ENCODE measurements around the gene SZT2. TPM values are rescaled to one million over a fixed set of nuclear protein-coding genes. Genes with fewer than 3 reads are reported as not detected.

SZT2 gene
- total RNA-seq, 1 experiment from 2014 or later: 7.0 TPM

DNA sequence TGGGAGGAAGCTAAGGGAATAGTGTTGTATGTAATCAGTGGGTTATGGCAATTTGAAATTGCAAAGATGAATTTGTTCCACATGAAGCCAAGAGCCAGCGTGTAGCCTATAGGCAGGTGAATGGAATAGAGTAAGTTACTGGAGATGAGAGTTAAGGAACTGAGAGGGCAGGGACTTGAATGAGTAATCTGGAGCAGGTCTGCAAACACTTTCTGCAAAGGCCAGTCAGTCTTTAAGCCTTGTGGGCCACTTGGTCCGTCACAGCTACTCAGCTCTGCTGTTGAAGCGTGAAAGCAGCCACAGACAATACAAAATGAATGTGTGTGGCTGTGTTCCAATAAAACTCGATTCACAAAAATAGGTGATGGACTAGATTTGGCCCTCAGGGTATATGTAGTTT lies 29.2 kb downstream of the SZT2 start:
- no peak for DNase-seq (ENCODE audit: low spot score)
- in situ Hi-C loops (cut with HindIII; ENCODE audit: low sequenced_read_pairs): no loop called here

DNA sequence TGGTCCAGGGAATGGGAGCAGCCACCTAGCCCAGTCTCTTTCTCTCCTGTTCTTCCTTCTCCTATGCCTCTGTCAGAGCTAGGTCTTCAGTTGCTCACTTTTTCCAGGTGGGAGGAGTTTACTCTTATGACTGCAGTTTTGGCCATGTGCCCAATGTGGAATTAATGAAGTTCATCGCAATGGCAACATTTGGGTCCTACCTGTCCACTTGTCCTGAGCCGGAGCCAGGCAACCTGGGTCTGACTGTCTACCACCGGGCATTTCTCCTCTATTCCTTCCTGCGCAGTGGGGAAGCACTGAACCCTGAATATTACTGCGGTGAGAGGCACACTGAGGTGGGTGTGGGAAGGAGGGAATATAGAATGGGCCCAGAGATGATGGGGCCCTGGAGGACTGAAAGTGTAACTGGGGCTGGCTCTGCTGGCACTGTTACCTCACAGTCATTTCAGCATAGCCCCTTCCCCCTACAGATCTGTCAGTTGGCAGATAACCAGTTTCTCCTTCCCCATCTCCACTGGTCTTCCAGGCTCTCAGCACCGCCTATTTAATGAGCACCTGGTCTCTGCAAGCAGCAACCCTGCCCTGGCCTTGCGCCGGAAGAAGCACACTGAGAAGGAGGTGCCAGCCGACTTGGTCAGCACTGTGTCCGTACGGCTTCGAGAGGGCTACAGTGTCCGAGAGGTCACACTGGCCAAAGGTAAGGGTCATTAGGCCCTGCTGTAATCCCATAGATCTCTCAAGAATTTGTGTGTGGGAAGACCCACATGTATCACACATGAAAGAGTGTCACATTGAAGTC lies 30.1 kb downstream of the SZT2 start:
- in situ Hi-C loops (cut with HindIII; ENCODE audit: low sequenced_read_pairs): no loop called here
- no peak for DNase-seq (ENCODE audit: low spot score)

DNA sequence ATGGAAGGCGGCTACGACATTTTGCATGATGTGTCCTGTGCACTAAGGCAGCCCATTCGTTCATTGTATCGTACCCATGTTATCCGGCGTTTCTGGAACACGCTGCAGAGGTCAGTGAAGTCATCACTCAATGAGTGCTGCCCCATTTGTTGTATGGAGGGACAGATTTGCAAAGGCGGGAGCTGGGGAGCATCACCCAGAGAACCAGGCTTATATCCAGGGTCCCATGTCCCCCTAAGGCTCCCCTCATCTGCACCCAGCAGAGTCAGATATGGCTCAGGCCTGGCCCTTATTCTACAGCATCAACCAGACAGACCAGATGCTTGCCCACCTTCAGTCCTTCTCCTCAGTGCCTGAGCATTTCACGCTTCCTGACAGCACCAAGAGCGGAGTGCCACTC lies 31.2 kb downstream of the SZT2 start:
- no peak for DNase-seq (ENCODE audit: low spot score)
- in situ Hi-C loops (cut with HindIII; ENCODE audit: low sequenced_read_pairs): no loop called here

DNA sequence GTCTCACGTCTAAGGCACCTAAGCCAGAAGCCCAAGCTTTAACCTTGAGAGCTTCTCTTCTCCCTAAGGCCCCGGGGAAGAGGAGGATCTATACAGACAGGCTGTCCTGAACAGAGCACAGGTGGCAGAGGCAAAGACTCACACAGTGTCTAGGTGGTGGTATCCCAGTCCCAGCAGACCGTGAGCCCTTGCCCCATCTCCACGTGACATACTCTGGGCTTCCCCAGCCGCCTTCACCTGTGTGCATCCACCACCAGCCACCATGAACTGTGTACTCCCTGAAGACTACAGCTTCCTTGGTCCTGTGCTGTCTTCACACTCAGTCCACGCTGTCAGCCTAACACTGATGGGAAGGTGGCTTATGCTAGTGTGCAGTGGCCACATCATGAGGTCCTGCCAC lies 31.7 kb downstream of the SZT2 start:
- no peak for DNase-seq (ENCODE audit: low spot score)
- in situ Hi-C loops (cut with HindIII; ENCODE audit: low sequenced_read_pairs): no loop called here

DNA sequence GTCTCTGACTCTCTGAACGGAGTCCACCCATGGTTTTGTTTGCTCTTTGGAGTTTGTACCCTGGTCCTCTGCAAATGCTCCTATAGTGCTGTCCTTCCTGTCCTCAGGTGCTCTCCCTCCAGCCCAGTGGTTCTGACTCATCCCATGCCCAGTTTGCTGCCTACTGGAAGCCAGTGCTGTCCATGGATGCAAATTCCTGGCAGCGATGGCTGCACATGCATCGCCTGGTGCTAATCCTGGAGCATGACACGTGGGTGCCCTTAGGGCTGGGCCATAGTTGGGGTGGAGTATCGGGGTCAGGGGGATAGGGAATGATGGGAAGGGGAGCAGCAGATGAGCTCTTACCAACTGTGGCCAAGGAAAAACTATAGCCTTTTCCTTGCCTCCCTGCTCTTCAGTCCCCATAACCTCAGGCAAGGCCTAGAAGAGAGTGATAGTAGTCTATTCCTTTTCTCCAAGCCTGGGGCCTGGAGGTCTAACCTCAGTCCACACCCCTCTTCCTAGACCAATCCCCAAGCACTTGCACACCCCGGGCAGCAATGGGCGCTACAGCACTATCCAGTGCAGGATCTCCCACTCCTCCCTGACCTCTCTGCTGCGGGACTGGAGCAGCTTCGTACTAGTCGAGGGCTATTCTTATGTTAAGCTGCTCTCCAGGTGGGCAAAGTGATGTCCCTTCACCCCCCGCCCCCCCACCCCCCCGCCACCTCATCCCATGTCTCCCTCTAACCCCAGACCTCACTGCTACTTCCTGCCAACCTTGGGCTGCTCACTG lies 32.5 kb downstream of the SZT2 start:
- no peak for DNase-seq (ENCODE audit: low spot score)
- in situ Hi-C loops (cut with HindIII; ENCODE audit: low sequenced_read_pairs): no loop called here

DNA sequence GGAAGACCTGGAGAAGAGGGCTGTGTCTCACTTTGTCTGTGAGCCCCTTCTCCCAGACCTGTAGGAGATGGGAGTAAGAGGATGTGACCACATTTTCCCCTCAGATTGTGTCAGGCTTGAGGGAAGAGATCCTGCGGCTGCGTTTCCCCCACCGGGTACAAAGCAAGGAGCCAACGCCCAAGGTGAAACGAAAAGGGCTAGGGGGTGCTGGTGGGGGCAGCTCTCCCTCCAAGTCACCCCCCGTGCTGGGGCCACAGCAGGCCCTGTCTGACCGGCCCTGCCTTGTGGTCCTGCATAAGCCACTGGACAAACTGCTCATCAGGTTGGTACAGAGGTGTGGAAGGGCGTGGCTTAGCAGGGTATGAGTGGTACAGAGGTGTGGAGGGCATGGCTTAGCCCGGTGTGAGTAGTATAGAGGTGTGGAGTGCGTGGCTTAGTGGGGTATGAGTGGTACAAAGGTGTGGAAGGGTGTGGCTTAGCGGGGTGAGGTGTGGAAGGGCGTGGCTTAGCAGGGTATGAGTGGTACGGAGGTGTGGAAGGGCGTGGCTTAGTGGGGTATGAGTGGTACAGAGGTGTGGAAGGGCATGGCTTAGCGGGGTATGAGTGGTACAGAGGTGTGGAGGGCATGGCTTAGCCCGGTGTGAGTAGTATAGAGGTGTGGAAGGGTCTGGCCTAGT lies 33.4 kb downstream of the SZT2 start:
- in situ Hi-C loops (cut with HindIII; ENCODE audit: low sequenced_read_pairs): no loop called here

DNA sequence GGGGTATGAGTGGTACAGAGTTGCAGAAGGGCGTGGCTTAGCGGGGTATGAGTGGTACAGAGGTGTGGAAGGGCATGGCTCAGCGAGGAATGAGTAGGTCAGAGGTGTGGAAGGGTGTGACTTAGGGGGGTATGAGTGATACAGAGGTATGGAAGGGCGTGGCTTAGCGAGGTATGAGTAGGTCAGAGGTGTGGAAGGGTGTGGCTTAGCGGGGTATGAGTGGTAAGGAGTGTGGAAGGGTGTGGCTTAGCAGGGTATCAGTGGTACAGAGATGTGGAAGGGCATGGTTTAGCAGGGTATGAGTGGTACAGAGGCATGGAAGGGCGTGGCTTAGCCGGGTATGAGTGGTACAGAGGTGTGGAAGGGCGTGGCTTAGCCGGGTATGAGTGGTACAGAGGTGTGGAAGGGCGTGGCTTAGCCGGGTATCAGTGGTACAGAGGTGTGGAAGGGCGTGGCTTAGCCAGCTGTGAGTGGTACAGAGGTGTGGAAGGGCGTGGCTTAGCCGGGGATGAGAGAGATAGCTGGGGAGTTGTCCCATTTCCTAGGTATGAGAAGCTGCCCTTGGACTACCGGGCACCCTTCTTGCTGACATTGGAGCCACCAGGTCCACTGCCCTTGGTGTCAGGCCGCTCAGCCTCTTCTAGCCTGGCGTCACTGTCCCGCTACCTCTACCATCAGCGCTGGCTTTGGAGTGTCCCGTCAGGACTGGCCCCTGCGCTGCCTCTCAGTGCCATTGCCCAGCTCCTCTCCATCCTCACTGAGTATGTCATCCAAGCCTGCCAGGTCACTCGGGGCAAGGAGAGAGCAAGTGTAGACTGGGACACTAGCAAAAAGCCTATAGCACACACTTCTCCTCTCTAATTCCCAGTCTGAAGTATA lies 34.2 kb downstream of the SZT2 start:
- no peak for DNase-seq (ENCODE audit: low spot score)
- in situ Hi-C loops (cut with HindIII; ENCODE audit: low sequenced_read_pairs): no loop called here

More for the DNA sequence above, 33.4 kb downstream of the SZT2 start:
- no peak for DNase-seq (ENCODE audit: low spot score)

DNA sequence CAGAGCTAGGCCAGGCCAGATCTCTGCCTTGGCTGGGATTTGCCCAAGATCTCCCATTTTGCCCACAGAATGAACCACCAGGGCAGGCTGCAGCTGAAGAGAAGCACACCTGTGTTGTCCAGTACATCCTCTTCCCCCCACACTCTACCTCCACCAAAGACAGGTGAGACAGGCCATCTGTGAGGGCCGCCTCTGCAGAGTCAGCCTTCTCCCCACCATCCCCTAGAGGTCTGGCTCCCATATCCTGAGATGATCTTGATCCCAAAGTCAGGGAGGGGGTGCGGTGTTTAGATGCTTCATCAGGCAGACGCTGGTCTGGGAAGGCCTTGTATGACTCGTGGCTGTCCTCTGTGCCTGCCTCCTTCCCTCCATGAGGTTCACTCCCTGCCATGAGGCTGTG lies 35.3 kb downstream of the SZT2 start:
- DNase-seq (ENCODE audit: low spot score): no peak
- in situ Hi-C loops (cut with HindIII; ENCODE audit: low sequenced_read_pairs): no loop called here

DNA sequence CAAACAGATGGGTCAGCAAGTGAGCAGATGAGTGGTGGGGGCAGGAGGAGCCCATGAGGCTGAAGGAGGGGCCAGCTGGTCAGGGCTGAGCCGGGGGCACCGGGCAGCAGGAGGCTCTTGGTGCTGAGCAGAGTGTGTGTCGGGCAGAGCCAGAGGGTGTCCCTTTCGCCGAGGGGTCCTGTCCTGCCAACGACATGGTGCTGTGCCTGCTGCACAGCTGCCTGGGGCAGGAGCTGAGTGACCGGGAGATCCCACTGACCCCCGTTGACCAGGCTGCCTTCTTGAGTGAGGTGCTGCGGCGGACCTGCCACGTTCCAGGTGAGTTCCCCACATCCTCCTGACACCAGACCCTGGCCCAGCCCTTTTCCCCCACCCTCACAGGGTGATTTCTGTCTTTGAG lies 36.5 kb downstream of the SZT2 start:
- no peak for DNase-seq (ENCODE audit: low spot score)
- in situ Hi-C loops (cut with HindIII; ENCODE audit: low sequenced_read_pairs): no loop called here

DNA sequence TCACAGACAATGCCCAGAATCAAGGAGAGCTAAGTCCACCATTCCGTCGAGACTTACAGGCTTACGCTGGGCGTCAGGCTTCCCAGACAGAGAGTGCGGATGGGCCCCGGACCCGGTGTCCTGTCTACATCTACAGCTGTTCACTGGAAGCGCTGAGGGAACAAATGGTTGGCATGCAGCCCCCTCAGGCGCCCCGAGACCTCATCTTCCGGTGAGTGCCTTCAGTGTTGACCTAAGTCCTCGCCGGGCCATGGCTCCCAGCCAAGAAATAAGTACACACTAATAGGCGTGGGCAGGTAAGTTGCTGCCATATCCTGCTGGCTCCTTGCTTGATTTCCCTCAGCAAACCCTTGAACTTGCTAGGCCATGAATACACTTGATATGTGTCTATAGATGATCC lies 37.8 kb downstream of the SZT2 start:
- in situ Hi-C loops (cut with HindIII; ENCODE audit: low sequenced_read_pairs): no loop called here
- no peak for DNase-seq (ENCODE audit: low spot score)

DNA sequence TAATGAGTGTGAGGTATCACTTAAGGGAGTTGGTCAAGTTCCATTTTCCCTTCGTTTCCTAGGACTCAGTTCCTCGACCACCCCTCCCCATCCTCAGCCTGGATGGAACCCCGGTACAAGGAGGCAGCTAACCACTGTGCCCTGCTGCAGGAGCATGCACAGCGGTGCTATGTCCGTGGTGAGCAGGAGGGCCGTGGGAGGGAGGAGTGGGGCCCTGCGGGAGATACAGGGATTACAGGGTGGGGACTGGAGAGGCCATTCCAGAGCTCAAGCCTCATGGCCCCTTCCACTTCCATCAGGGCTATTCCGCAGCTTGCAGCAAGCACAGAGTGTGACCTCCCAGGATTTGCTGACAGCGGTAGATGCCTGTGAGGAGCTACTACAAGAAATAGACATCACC lies 38.2 kb downstream of the SZT2 start:
- DNase-seq (ENCODE audit: low spot score): no peak
- in situ Hi-C loops (cut with HindIII; ENCODE audit: low sequenced_read_pairs): no loop called here

DNA sequence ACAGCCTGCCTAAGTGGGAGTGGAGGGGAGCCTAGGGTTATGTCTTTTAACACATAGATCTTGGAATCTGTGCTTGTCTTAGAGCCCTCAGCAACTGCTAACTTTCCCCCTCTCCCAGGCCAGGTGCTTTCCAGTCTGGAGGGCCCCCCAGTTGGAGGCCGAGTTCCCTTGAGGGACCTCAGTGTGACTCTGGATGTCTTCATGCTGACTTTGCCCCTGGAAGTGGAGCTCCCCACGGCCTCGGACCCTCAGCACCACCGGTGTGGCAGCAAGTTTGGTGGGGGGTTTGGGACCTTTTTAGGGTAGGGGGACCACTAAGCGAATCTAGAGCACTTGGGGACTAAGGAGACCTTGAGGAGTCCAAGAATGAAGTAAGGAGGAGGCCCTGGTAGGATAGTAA lies 41.1 kb downstream of the SZT2 start:
- DNase-seq (ENCODE audit: low spot score): no peak
- in situ Hi-C loops (cut with HindIII; ENCODE audit: low sequenced_read_pairs): no loop called here

DNA sequence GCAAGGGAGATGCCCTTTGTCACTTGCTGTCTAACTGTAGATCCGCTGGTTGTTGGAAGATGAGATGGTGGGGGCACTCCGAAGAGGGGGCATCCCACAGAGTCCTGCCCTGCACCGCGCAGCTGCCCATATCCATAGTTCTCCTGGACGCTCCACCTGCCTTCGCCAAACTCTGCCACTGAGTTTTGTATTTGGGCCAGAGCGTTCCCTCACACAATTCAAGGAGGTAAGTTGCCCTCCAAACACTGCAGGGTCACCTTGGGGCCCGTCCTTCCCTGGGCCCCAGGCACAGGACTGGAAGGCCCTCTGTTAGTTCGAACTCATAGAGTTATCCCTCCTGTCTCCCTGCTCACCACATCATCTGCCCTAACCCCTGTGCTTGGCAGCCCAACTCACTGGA lies 42.0 kb downstream of the SZT2 start:
- in situ Hi-C loops (cut with HindIII; ENCODE audit: low sequenced_read_pairs): no loop called here
- no peak for DNase-seq (ENCODE audit: low spot score)

DNA sequence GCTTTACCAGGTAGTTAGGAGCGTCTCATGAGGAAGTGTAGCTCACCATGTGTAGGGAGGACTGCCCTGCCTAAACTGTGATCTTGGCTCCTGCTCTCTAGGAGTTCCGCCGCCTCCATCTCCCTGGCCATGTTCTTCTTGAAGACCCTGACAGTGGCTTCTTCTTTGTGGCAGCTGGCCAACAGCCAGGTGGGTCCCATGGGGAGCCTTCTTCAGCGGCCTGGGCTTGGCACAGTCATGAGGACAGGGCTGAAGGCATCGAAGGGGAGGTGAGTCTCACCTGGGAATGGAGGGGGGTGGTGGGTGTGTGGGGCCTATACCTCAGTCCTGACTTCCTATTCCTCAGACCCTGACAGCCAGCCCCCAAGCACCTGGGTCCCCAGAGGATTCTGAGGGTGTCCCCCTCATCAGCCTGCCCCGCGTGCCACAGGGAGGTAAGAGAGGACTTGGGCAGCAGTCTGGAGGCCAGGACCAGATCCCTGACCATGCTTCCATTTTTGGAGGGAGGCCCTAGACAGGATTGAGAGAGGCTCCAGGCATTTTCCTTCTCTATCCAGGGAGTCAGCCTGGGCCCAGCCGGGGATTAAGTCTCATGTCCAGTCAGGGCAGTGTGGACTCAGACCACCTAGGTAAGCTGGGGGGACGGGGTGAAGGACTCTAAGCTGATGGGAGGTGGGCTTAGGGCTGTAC lies 42.6 kb downstream of the SZT2 start:
- no peak for DNase-seq (ENCODE audit: low spot score)
- in situ Hi-C loops (cut with HindIII; ENCODE audit: low sequenced_read_pairs): no loop called here

DNA sequence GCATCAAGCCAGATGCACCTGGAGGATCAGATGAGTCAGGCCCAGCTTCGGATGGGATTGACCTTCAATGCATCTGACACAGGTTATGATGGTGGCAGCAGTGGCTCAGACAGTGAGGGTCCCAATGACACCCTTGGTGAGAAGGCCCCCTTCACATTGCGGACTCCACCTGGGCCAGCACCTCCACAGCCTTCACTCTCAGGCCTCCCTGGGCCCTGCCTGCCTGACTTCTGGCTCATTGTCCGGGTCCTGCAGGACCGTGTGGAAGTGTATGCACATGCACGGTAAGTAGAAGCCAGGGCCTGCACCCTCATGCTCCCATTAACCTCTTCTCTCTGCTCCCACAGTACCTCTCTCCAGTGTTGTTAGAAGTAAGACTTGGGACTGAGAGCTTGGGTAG lies 43.2 kb downstream of the SZT2 start:
- in situ Hi-C loops (cut with HindIII; ENCODE audit: low sequenced_read_pairs): no loop called here
- DNase-seq (ENCODE audit: low spot score): no peak

DNA sequence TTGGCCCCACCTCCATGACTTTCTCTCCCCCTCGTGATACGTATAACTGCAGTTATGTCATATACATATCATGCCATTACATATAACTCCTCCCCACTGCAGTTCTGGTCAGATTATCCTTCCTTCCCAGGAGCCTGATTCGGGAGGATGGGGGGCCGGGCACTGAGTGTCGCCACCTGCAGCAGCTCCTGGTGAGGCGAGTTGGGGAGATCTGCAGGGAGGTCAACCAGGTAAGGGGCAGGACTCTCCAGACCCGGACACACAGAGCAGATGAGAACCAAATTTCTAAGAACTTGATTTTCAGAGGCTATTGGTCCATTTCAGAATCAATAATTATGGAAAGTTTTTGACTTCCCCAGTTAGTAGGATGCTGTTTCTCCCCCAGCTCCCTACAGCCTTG lies 44.6 kb downstream of the SZT2 start:
- in situ Hi-C loops (cut with HindIII; ENCODE audit: low sequenced_read_pairs): no loop called here
- no peak for DNase-seq (ENCODE audit: low spot score)

DNA sequence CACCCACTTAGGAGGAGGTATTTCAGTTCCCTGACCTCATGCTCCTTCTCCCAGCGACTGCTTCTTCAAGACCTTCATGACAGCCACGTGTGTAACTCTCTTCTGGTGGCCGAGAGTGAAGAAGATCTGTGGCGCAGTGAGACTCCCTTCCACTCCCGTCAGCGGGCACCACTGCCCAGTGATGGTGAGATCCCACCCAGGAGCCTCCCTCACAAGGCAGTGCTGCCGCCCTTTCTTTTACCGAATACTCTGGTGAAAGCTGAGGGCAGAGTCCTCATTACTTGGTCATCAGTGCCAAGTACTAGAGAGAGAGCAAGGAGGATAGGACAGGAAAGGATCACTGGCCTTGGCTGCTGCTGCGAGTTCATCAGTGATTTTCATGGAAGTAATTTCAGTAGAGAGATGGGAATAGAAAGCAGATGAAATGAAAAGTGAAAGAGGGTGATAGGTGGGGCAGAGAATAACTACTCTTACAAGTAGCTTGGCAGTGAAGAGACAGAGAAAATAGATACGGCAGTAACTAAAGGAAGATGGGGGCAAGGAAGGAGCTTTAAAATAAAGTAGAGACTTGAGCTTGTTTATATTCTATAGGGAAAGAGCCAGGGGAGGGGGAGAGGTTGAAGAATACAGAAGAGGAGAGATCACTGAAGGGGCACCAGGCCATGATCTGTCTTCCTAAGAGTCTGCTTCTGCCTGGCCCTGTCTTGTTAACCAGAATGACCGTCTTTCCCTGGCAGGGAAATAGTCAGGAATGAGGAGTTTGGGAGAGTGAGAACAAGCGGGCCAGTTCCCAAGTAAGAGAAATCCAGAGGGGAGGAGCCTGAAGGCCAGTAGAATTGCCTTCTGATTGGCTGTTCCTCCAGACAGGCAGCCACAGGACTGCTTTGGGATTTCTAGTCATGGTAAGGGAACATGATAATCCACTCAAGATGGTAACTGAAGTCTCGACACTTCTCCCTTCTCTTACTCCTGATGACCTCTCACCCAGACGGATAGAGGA lies 45.7 kb downstream of the SZT2 start:
- in situ Hi-C loops (cut with HindIII; ENCODE audit: low sequenced_read_pairs): no loop called here
- peak; percentile 16 for DNase-seq (ENCODE audit: low spot score)

DNA sequence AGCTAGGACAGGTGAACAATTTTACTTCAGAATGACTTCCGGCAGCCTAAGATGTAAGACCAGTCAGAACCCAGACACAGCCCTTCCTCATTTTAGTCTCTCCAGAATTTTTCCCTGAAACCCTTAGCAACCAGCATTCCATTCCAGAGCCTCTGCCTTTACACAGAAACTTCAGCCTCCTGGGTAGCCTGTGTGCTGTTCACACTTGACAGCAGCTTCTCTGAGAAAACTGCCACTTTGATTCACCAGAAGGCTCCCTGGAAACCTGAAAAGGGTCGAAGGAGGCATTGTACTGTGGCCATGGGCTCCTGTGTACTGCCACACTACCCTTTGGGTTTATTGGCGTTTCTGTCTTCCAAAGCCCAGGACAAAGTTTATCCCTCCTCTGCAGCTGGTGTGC lies 46.7 kb downstream of the SZT2 start:
- no peak for DNase-seq (ENCODE audit: low spot score)
- in situ Hi-C loops (cut with HindIII; ENCODE audit: low sequenced_read_pairs): no loop called here

Data from G401 (cell line).